ENCODE measurements around the gene EYS.
A peak's percentile ranks its signal among the peaks of the same experiment; 100 is the strongest.

EYS gene

DNA sequence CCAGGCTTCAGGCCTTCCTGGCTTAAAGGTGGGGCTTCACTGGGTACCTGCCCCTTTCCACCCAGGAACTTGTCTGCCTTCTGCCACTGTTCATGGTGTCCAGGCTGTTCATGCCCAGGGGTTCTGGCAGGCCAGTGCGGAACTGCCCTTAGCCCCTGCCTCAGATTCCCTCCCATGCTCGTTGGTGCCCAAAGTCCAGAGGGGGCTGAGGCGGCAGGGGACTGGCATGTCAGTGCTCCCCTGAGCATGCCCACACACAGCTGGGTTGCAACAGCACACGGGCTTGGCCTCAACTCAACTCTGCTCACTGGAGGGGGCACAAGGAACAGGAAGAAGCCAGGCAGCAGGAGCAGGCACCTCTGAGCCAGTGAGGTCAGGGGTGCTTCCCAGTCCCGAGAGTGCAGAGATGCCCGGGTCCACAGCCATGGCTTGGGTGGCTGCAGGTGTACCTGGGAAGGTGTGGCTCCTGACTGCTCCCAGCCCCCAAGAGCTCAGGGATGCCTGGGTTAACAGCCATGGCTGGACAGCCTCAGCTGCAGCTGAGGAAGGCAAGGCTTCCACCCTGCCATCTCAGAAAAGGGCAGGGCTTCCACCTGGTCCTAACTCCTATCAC, 845.9 kb downstream of the EYS start:
- Mint-ChIP-seq H3K4me3 (no peak overlapping the region), H3K4me1 (no peaks in the 10 kb centered on the region), H3K27me3 (no peaks in the 10 kb centered on the region), H3K27ac (no peak overlapping the region), H3K36me3 (no peaks in the 10 kb centered on the region), H3K9me3 (peaks cover 9 to 19% of the 10 kb centered on the region in 2 donors)
- ATAC-seq (replicated peaks) (peak in 1 of 2 donors; percentile 16), DNase-seq (no peak)

DNA sequence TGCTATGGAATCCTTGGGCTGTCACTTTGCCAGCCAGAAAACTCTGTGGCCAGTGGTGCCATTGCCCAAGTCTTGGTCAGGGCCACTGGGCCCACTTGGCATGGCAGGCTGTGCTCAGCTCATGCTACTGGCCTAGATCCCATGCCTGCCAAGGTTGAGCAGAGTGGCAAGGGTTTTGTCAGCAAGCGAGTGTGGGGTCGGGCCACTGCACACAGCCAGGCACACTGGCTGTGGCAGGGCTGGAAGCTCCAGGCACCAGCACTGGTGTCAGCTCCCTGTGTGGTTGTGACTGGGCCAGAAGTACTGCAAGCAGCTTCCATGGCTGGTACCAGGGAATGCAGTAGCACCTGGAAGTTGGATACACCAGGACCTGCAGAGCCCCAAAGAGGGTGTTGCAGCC, 846.8 kb downstream of the EYS start:
- peaks cover 12 to 20% of the 10 kb centered on the region in 2 donors for H3K9me3 Mint-ChIP-seq
- no peaks in the 10 kb centered on the region for H3K36me3 Mint-ChIP-seq
- no peak overlapping the region for H3K4me3 Mint-ChIP-seq
- ATAC-seq (replicated peaks) (no peak), DNase-seq (no peak)
- H3K4me1 Mint-ChIP-seq = no peaks in the 10 kb centered on the region
- no peaks in the 10 kb centered on the region for H3K27me3 Mint-ChIP-seq
- H3K27ac Mint-ChIP-seq = no peak overlapping the region

DNA sequence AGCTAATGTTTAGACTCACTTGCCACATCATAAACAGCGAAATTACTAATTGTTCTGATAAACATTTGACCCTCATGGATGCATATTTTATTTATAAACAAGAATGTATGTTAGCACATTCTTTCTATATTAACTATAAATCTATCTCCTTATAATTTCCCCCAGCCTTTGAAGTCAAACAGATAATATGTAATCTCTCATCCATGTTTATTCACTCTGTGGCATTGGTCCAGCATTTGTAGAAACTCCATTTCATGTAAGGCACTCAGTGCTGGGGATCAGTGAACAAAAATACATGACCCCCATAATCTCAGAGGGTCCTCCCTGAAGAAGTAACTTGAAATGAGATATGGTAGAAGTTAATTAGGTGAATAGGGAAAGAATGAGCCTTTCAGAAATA, 856.9 kb downstream of the EYS start:
- no peaks in the 10 kb centered on the region for H3K36me3 Mint-ChIP-seq
- H3K27me3 Mint-ChIP-seq = no peaks in the 10 kb centered on the region
- H3K27ac Mint-ChIP-seq = no peak overlapping the region
- H3K4me3 Mint-ChIP-seq = no peak overlapping the region
- no peak for ATAC-seq (replicated peaks)
- no peak for DNase-seq
- no peaks in the 10 kb centered on the region for H3K4me1 Mint-ChIP-seq
- H3K9me3 Mint-ChIP-seq = peaks cover 3 to 10% of the 10 kb centered on the region in 2 donors

DNA sequence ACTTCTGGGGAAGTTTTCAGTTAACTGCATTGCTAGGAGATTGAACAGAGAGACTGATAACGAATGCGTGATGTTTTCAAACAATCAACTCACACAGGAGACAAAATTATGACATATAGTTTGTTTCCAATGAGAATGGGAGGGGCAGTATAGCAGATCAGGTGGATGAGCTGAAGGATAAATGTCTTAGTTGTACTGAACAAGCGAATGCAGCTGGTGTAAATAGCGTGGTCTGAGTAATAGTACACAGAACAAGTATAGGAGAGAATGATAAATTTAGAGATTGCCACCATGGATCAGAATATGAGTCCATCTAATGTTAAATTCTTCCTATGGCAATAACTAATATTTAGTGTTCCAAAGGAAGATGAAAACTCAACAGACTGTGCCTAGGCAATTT, 858.6 kb downstream of the EYS start:
- no peak for ATAC-seq (replicated peaks)
- H3K9me3 Mint-ChIP-seq = peaks cover 0 to 6% of the 10 kb centered on the region in 2 donors
- H3K4me3 Mint-ChIP-seq = no peak overlapping the region

DNA sequence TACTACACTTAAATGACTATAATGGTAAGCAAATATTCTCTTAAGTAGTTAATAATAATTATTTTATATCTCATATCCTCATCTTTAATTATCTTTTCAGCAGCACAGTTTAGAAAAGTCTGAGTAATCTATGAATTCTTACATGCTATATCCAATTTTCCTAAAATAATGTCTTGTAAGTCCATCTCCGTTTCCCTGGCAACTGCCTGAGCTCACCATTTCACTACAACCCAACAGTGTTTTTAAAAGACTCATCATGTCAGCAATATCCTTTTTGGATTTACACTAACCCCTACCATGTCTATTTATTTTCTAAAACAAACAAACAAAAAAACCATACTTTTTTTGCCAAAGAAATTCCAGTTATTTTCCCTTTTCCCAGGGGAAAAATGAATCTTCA, 859.6 kb downstream of the EYS start:
- Mint-ChIP-seq H3K27ac (no peak overlapping the region), H3K4me1 (no peaks in the 10 kb centered on the region)

More for the DNA sequence above, 858.6 kb downstream of the EYS start:
- H3K4me1 Mint-ChIP-seq = no peaks in the 10 kb centered on the region
- no peaks in the 10 kb centered on the region for H3K27me3 Mint-ChIP-seq
- no peak for DNase-seq
- H3K36me3 Mint-ChIP-seq = no peaks in the 10 kb centered on the region
- no peak overlapping the region for H3K27ac Mint-ChIP-seq

DNA sequence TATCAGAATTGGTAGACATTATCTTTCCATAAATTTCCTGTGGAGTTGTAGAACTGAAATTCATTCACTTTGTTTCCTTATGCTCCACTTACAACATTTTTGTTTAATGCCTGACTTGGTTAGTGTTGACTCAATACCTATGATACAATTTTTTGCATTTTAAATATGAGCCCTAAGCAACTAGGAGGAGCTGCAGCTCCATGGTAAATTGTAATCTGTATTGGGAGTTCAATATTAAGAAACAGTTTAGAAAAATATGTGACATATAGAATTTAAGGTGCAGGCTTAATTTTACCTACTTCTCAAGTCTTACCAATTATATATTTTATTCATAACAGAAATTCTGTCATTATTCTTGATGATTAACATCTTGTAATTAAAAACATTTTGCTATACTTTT, 868.3 kb downstream of the EYS start:
- no peaks in the 10 kb centered on the region for H3K27me3 Mint-ChIP-seq
- no peak overlapping the region for H3K4me3 Mint-ChIP-seq
- DNase-seq (no peak), ATAC-seq (replicated peaks) (no peak)
- H3K9me3 Mint-ChIP-seq = peaks cover 0 to 1% of the 10 kb centered on the region in 2 donors
- H3K36me3 Mint-ChIP-seq = no peaks in the 10 kb centered on the region
- no peak overlapping the region for H3K27ac Mint-ChIP-seq
- no peaks in the 10 kb centered on the region for H3K4me1 Mint-ChIP-seq

More for the DNA sequence above, 859.6 kb downstream of the EYS start:
- Mint-ChIP-seq H3K27me3 (no peaks in the 10 kb centered on the region), H3K9me3 (peaks cover 0 to 6% of the 10 kb centered on the region in 2 donors), H3K36me3 (no peaks in the 10 kb centered on the region), H3K4me3 (no peak overlapping the region)
- ATAC-seq (replicated peaks) = no peak
- no peak for DNase-seq

GRCh38 chr6:64831680-64832079, 875.3 kb downstream of the EYS start:
- H3K4me3 Mint-ChIP-seq = no peak overlapping the region
- H3K36me3 Mint-ChIP-seq = no peaks in the 10 kb centered on the region

DNA sequence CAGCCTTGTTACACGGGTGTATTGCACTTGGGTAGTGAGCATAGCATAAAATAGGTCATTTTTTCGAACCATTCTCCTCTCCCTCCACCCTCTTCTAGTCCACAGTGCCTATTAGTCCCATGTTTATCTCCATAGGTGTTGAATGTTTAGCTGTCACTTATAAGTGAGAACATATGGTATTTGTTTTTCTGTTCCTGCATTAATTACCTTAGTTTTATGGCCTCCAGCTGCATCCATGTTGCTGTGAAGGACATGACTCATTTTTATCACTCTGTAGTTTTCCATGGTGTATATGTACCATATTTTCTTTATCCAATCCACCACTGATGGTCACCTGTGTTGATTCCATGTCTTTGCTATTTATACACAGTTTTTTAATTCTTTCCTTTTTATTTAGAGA, 889.5 kb downstream of the EYS start:
- no peaks in the 10 kb centered on the region for H3K36me3 Mint-ChIP-seq
- no peak for ATAC-seq (replicated peaks)

More at GRCh38 chr6:64831680-64832079, 875.3 kb downstream of the EYS start:
- H3K27ac Mint-ChIP-seq = no peak overlapping the region
- no peaks in the 10 kb centered on the region for H3K4me1 Mint-ChIP-seq
- ATAC-seq (replicated peaks) (no peak), DNase-seq (no peak)
- peaks cover 0 to 2% of the 10 kb centered on the region in 2 donors for H3K9me3 Mint-ChIP-seq
- no peaks in the 10 kb centered on the region for H3K27me3 Mint-ChIP-seq

GRCh38 chr6:64815718-64816117, 891.3 kb downstream of the EYS start:
- no peak for ATAC-seq (replicated peaks)
- no peak for DNase-seq
- Mint-ChIP-seq H3K4me3 (no peak overlapping the region), H3K9me3 (peaks cover 0 to 1% of the 10 kb centered on the region in 2 donors), H3K27me3 (no peaks in the 10 kb centered on the region), H3K36me3 (no peaks in the 10 kb centered on the region), H3K4me1 (no peaks in the 10 kb centered on the region), H3K27ac (no peak overlapping the region)

More for the DNA sequence above, 889.5 kb downstream of the EYS start:
- Mint-ChIP-seq H3K4me3 (no peak overlapping the region), H3K9me3 (no peaks in the 10 kb centered on the region), H3K27me3 (no peaks in the 10 kb centered on the region), H3K4me1 (no peaks in the 10 kb centered on the region), H3K27ac (no peak overlapping the region)
- no peak for DNase-seq

GRCh38 chr6:64812138-64812537, 894.9 kb downstream of the EYS start:
- no peak overlapping the region for H3K27ac Mint-ChIP-seq
- H3K36me3 Mint-ChIP-seq = no peaks in the 10 kb centered on the region
- ATAC-seq (replicated peaks) (no peak), DNase-seq (no peak)
- no peaks in the 10 kb centered on the region for H3K27me3 Mint-ChIP-seq
- H3K4me1 Mint-ChIP-seq = no peaks in the 10 kb centered on the region
- H3K4me3 Mint-ChIP-seq = no peak overlapping the region
- H3K9me3 Mint-ChIP-seq = peaks cover 4% of the 10 kb centered on the region in 2 donors

DNA sequence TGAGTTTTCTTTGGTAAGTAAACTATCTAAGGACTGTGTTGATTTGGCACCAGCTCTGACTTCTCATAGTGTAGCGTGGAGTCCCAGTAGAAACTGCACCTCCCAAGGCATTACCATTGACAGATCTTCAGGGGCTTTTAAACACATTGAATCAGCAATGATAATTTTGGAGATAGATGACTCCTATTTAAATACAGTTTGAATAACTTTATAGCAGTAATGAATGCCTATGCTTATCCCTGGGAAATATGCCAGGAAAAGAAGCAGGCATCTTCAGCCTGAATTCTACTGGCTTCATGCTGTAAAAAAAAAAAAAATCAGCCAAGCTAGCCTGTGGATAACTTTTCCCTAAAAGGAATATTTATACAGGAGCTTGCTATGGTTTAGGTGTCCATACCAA, 895.9 kb downstream of the EYS start:
- no peaks in the 10 kb centered on the region for H3K36me3 Mint-ChIP-seq

GRCh38 chr6:64807785-64808184, 899.2 kb downstream of the EYS start:
- Mint-ChIP-seq H3K27me3 (no peaks in the 10 kb centered on the region), H3K9me3 (peaks cover 4% of the 10 kb centered on the region in 2 donors)
- no peak for DNase-seq

More for the DNA sequence above, 895.9 kb downstream of the EYS start:
- H3K9me3 Mint-ChIP-seq = peaks cover 4% of the 10 kb centered on the region in 2 donors
- DNase-seq = no peak
- H3K27me3 Mint-ChIP-seq = no peaks in the 10 kb centered on the region
- no peaks in the 10 kb centered on the region for H3K4me1 Mint-ChIP-seq
- H3K27ac Mint-ChIP-seq = no peak overlapping the region
- no peak for ATAC-seq (replicated peaks)
- no peak overlapping the region for H3K4me3 Mint-ChIP-seq

GRCh38 chr6:64803470-64804166, 903.4 kb downstream of the EYS start:
- H3K27me3 Mint-ChIP-seq = no peaks in the 10 kb centered on the region
- H3K4me3 Mint-ChIP-seq = no peak overlapping the region
- ATAC-seq (replicated peaks) (no peak), DNase-seq (no peak)
- H3K36me3 Mint-ChIP-seq = no peaks in the 10 kb centered on the region
- no peaks in the 10 kb centered on the region for H3K9me3 Mint-ChIP-seq
- H3K4me1 Mint-ChIP-seq = no peaks in the 10 kb centered on the region
- no peak overlapping the region for H3K27ac Mint-ChIP-seq

More at GRCh38 chr6:64807785-64808184, 899.2 kb downstream of the EYS start:
- Mint-ChIP-seq H3K36me3 (no peaks in the 10 kb centered on the region), H3K4me1 (no peaks in the 10 kb centered on the region), H3K4me3 (no peak overlapping the region), H3K27ac (no peak overlapping the region)
- ATAC-seq (replicated peaks) = no peak

DNA sequence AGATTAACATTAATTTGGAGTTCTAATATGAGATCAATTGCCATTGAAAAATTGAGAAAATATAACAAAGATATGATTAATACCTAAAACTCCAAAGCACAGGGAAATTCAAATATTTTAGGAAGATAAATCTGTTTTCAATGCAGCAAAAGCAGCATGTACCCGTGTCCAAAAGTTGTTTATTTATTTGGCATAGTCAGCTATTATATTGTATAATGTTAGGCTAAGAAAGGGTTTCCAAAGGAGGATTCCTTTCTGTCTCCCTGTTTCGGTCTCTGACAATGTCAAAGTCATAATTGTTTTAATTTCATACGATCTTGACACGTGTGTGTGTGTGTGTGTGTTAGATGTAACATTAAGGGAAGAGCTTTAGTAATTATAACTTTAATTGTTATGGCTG, 914.5 kb downstream of the EYS start:
- peaks cover 0 to 3% of the 10 kb centered on the region in 2 donors for H3K9me3 Mint-ChIP-seq
- H3K4me1 Mint-ChIP-seq = no peaks in the 10 kb centered on the region
- H3K4me3 Mint-ChIP-seq = no peak overlapping the region
- no peak for DNase-seq
- H3K27me3 Mint-ChIP-seq = no peaks in the 10 kb centered on the region
- H3K36me3 Mint-ChIP-seq = no peaks in the 10 kb centered on the region
- H3K27ac Mint-ChIP-seq = no peak overlapping the region
- ATAC-seq (replicated peaks) = no peak

DNA sequence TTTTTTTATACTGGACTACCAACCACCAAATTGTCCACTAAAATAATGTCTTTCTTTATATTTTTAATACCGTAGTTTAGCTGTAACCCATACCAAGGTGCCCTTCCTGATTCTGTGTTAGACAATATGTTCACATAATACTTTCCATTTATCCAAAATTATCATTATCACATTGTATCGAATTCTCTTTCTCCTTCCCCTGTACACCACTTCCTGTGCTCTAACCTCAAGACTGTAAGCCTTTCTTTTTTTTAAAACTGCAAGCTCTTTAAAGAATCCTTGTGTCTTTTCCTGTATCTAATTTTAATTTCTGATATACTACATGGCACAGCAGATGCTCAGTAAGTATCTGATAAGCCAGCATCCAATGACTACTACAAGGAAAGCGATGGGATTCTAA, 917.5 kb downstream of the EYS start:
- no peaks in the 10 kb centered on the region for H3K4me1 Mint-ChIP-seq
- ATAC-seq (replicated peaks) (no peak), DNase-seq (no peak)
- H3K27ac Mint-ChIP-seq = no peak overlapping the region
- no peaks in the 10 kb centered on the region for H3K9me3 Mint-ChIP-seq
- H3K36me3 Mint-ChIP-seq = no peaks in the 10 kb centered on the region
- H3K4me3 Mint-ChIP-seq = no peak overlapping the region
- H3K27me3 Mint-ChIP-seq = no peaks in the 10 kb centered on the region
